K562 (cell line): ENCODE data around the gene OR10R2. TPM values are rescaled to one million over a fixed set of nuclear protein-coding genes. Genes with fewer than 3 reads are reported as not detected.
"Not testable (repeated sequence)": the region's sequence is repeated elsewhere in the genome, so short reads cannot be mapped to it uniquely, and the experiment has no call there.

Experiments
- ATAC-seq: fragments of 200-7000 bp; cut with Tn5 transposase; 3 replicates; pipeline ENCODE4 v1.9.1; 2020; ENCODE audit warnings: moderate library complexity
- BruUV-seq: library from RNA; stranded (reverse); fragments of 400-500 nt; replicated peaks from 2 replicates; lab custom pipeline; 2021; lab: Mats Ljungman, UMichigan
- CTCF ChIA-PET: fragments of 300-600 bp; formaldehyde crosslinking; extraction: SDS; loops from one replicate; lab custom pipeline; 2021; ENCODE audit warnings: low intra/inter-chr PET ratio; lab: Yijun Ruan, JAX
- POLR2A ChIA-PET: fragments of 300-600, 350-650 bp; sonication (Branson Sonifier 250); formaldehyde crosslinking; extraction: SDS; loops from one replicate; lab custom pipeline; 2021; ENCODE audit warnings: antibody characterized with exemption, inconsistent platforms; lab: Yijun Ruan, JAX
- DNase-seq, 4 experiments: peaks; one replicate each; pipeline versions ENCODE4 v3.0.0 to v3.0.0-alpha.2; 2011 to 2018; ENCODE audit warnings: low spot score in 3 of 4, mixed read lengths in 3 of 4; ENCODE audit errors: extremely low read depth in 1 of 4
- FAIRE-seq: peaks from 2 replicates; lab custom pipeline; 2011; peaks lifted over from hg19 to GRCh38; lab: Jason Lieb, UNC
- H2AFZ ChIP-seq: 2 replicates; pipeline ENCODE4 v1.6.0; 2011; ENCODE audit warnings: low read depth, low read length, control low read depth, inconsistent platforms
- H3K27ac ChIP-seq: fragments of 200-600 bp; 3 replicates; pipeline ENCODE4 v1.8.0; 2011; ENCODE audit warnings: low read depth, mild to moderate bottlenecking, control low read depth, inconsistent platforms, low read length, moderate library complexity, mixed read lengths; ENCODE audit errors: extremely low read depth
- H3K27me3 ChIP-seq, 2 experiments: fragments of 300-600 bp in 1 of 2; 2 replicates in 1 of 2; 3 replicates in 1 of 2; pipeline versions ENCODE4 v1.6.0 to v1.8.0; 2011; ENCODE audit warnings: inconsistent platforms in 2 of 2, low read length in 2 of 2, mild to moderate bottlenecking in 1 of 2, mixed read lengths in 1 of 2, moderate library complexity in 1 of 2; ENCODE audit not compliant: control insufficient read depth in 2 of 2, insufficient read depth in 2 of 2
- H3K36me3 ChIP-seq: fragments of 300-600 bp; 3 replicates; pipeline ENCODE4 v1.8.0; 2011; ENCODE audit warnings: mild to moderate bottlenecking, low read length, inconsistent platforms; ENCODE audit not compliant: control insufficient read depth, insufficient read depth
- H3K4me1 ChIP-seq, 2 experiments: fragments of 200-600 bp in 1 of 2; replicated peaks in 1 of 2; 2 replicates in 1 of 2; 3 replicates in 1 of 2; pipeline versions ENCODE4 v1.5.1 to v1.8.0; 2011; ENCODE audit warnings: inconsistent platforms in 2 of 2, low read length in 2 of 2, mild to moderate bottlenecking in 1 of 2, mixed read lengths in 1 of 2, moderate library complexity in 1 of 2; ENCODE audit not compliant: control insufficient read depth in 2 of 2, insufficient read depth in 2 of 2
- H3K4me2 ChIP-seq: 2 replicates; pipeline ENCODE4 v1.6.1; 2011; ENCODE audit warnings: low read length, control low read depth, inconsistent platforms, mixed read lengths; ENCODE audit not compliant: insufficient read depth
- H3K4me3 ChIP-seq: fragments of 200-600 bp; sonication (generic), shearing (Covaris generic); 2 replicates; pipeline ENCODE4 v1.5.1; 2016; ENCODE audit warnings: control low read depth, inconsistent platforms
- H3K79me2 ChIP-seq: fragments of 200-600 bp; 3 replicates; pipeline ENCODE4 v1.8.0; 2011; ENCODE audit warnings: low read length, inconsistent platforms; ENCODE audit not compliant: control insufficient read depth, insufficient read depth
- H3K9ac ChIP-seq, 2 experiments: 2 replicates each; pipeline versions ENCODE4 v1.6.0 to v1.6.1; 2011; ENCODE audit warnings: low read depth in 2 of 2, low read length in 2 of 2, control low read depth in 1 of 2, inconsistent platforms in 1 of 2, mild to moderate bottlenecking in 1 of 2, mixed read lengths in 1 of 2; ENCODE audit not compliant: insufficient read depth in 1 of 2
- H3K9me1 ChIP-seq: one replicate; pipeline ENCODE4 v1.6.0; 2011; ENCODE audit warnings: inconsistent platforms, mild to moderate bottlenecking, low read length, moderate library complexity; ENCODE audit not compliant: control insufficient read depth, insufficient read depth
- H3K9me3 ChIP-seq: replicated peaks from 2 replicates; pipeline ENCODE4 v1.5.1; 2011; ENCODE audit warnings: low read depth, low read length, inconsistent platforms; ENCODE audit not compliant: control insufficient read depth, insufficient read depth
- H4K20me1 ChIP-seq: replicated peaks from 2 replicates; pipeline ENCODE4 v1.6.1; 2011; ENCODE audit warnings: low read length, inconsistent platforms, mixed read lengths; ENCODE audit not compliant: control insufficient read depth, insufficient read depth
- ESRRB ChIP-seq: fragments of 250-450 bp; sonication (Bioruptor Pico); IDR thresholded peaks from 2 replicates; pipeline ENCODE4 v1.5.0; 2020; ENCODE audit warnings: mild to moderate bottlenecking, moderate library complexity, borderline replicate concordance
- HNRNPLL ChIP-seq: fragments of 200-400 bp; formaldehyde crosslinking; IDR thresholded peaks from 2 replicates; pipeline ENCODE4 v1.6.1; 2017; ENCODE audit warnings: low read length, low read depth, mild to moderate bottlenecking; ENCODE audit not compliant: poor library complexity, severe bottlenecking
- KHSRP ChIP-seq: fragments of 450-650 bp; IDR thresholded peaks from 2 replicates; pipeline ENCODE4 v1.6.1; 2017
- KLF1 ChIP-seq: fragments of 450-650 bp; IDR thresholded peaks from 2 replicates; pipeline ENCODE4 v1.6.1; 2016; ENCODE audit warnings: missing genetic modification characterization, missing compliant biosample characterization
- MITF ChIP-seq: IDR thresholded peaks from 2 replicates; pipeline ENCODE4 v1.6.1; 2014; ENCODE audit warnings: antibody characterized with exemption
- NCOA4 ChIP-seq: fragments of 450-650 bp; IDR thresholded peaks from 2 replicates; pipeline ENCODE4 v1.6.1; 2018; ENCODE audit warnings: mild to moderate bottlenecking; ENCODE audit not compliant: partially characterized antibody
- XRCC5 ChIP-seq: fragments of 200-400 bp; formaldehyde crosslinking; IDR thresholded peaks from 2 replicates; pipeline ENCODE4 v1.6.1; 2017; ENCODE audit warnings: low read depth, mild to moderate bottlenecking, low read length
- ZNF274 ChIP-seq: IDR thresholded peaks from 2 replicates; pipeline ENCODE4 v1.6.1; 2011; ENCODE audit warnings: low read depth, mild to moderate bottlenecking, low read length, moderate library complexity, borderline replicate concordance
- ZNF561 ChIP-seq: fragments of 450-650 bp; formaldehyde crosslinking; conservative IDR thresholded peaks from 2 replicates; pipeline ENCODE4 v1.4.0; 2020; ENCODE audit warnings: mild to moderate bottlenecking, moderate library complexity
- WGBS: fragments of 100-300 bp; shearing (Covaris generic); methylation state at CpG from one replicate; pipeline ENCODE4 v1.1.6; 2016; ENCODE audit warnings: low coverage, mixed read lengths; ENCODE audit not compliant: insufficient coverage; ENCODE audit errors: missing lambda C conversion rate; 5-methylcytosine and 5-hydroxymethylcytosine counted together
- in situ Hi-C: fragments of 300-500 bp; cut with MboI; formaldehyde crosslinking; loops from 4 replicates; pipeline ENCODE4 v1.15.0; 2018; ENCODE audit warnings: inconsistent platforms, mixed read lengths
- intact Hi-C: fragments of 100-400 bp; cut with micrococcal nuclease; formaldehyde crosslinking; loops from 2 replicates; pipeline ENCODE4 v1.14.2; 2022
- polyA plus RNA-seq, 8 experiments: library from polyadenylated mRNA; depleted of rRNA in 4 of 8; stranded (reverse) in 5 of 8; unstranded in 3 of 8; fragments of >200 nt; fragmentation: Nextera tagmentation in 2 of 8; fragmentation: Illumina TruSeq in 1 of 8; extraction: Ambion mirVana in 2 of 8; extraction: Trizol in 1 of 8; gene quantifications; 2 replicates each; pipeline versions ENCODE4 v1.2.1 to v1.2.3, GENCODE V29; 2011 to 2014; ENCODE audit warnings: inconsistent platforms in 1 of 8, missing spikeins in 1 of 8
- total RNA-seq, 7 experiments: library from RNA; depleted of rRNA in 6 of 7; stranded (reverse); fragments of >200 nt in 6 of 7; fragmentation: Illumina TruSeq in 2 of 7; extraction: Trizol in 2 of 7; gene quantifications; 2 replicates each; pipeline versions ENCODE4 v1.2.1 to v1.2.3, GENCODE V29; 2011 to 2021; ENCODE audit warnings: low replicate concordance in 1 of 7

OR10R2 gene
- total and polyA plus RNA-seq, 9 of the 15 experiments (the other 6 are each of a cell fraction or from before 2014, with no cell fraction given): not detected

GRCh38 chr1:158426137-158426536 is 45.9 kb upstream of the OR10R2 start, which contains the start of gene OR10K2:
TSS of gene OR10K2 (minus strand) at chr1:158426237. CDS start at chr1:158420866, 5,371 bp downstream.
- Histone ChIP-seq H3K4me2 (no peak within 1 kb of the TSS), H3K79me2 (no peaks in the 10 kb centered on the region), H3K36me3 (no peaks in the 10 kb centered on the region), H4K20me1 (no peaks in the 10 kb centered on the region), H3K27ac (no peak within 1 kb of the TSS), H2AFZ (no peak within 1 kb of the TSS), H3K27me3 (no peaks in the 10 kb centered on the region), H3K9me1 (no peaks in the 10 kb centered on the region), H3K9ac (no peak within 1 kb of the TSS)
- CTCF ChIA-PET: no interaction called here
- FAIRE-seq (no peak), DNase-seq (no peak)
- in situ Hi-C loops: no loop called here
- BruUV-seq: no TSS peak
- no peak for TF ChIP-seq KLF1
- TF ChIP-seq MITF: no peak
- no peak for TF ChIP-seq ZNF561 (CRISPR knock-in tag)
- no peak for TF ChIP-seq XRCC5
- TF ChIP-seq NCOA4: no peak
- TF ChIP-seq KHSRP: no peak
- TF ChIP-seq ESRRB: no peak
- TF ChIP-seq HNRNPLL: no peak
- no peak for TF ChIP-seq ZNF274
- TF ChIP-seq, all 486 proteins: peak for 0
- H3K9me3 ChIP-seq: no peaks in the 10 kb centered on the region
- H3K4me1 ChIP-seq: no peaks in the 10 kb centered on the region
- no peak for ATAC-seq
- intact Hi-C loops: no loop called here
- H3K4me3 ChIP-seq: no peak within 1 kb of the TSS
- 0% methylated on average over 1 of the region's 1 CpG for WGBS
- POLR2A ChIA-PET: no interaction called here

- FAIRE-seq: not testable (repeated sequence)
Observed at GRCh38 chr1:158430163-158430562, 41.9 kb upstream of the OR10R2 start.

More at GRCh38 chr1:158430163-158430562, 41.9 kb upstream of the OR10R2 start:
- H3K27ac ChIP-seq, H3K4me3 ChIP-seq, H3K9me1 ChIP-seq, H3K4me1 ChIP-seq, H3K4me2 ChIP-seq, DNase-seq, H4K20me1 ChIP-seq, H3K27me3 ChIP-seq, H3K9ac ChIP-seq, H3K36me3 ChIP-seq, in situ Hi-C loops, intact Hi-C loops, ATAC-seq, H3K79me2 ChIP-seq, H3K9me3 ChIP-seq, POLR2A ChIA-PET, BruUV-seq, H2AFZ ChIP-seq: not testable (repeated sequence)
- WGBS: 0% methylated on average over 3 of the region's 3 CpGs
- CTCF ChIA-PET: interaction anchor here (0.6 kb wide), 1 partner anchor 1256 kb away, joined by 5 read pairs; no protein-coding TSS in a partner anchor
